CD4-positive, alpha-beta T cell treated with Interleukin-4 for 1 hour (primary cell): ENCODE data around the gene ARPC1B.

Experiments used
- DNase-seq, 2 donors: peaks; one replicate each; pipeline ENCODE4 v3.0.0-alpha.2; 2020 to 2022

Gene ARPC1B

DNA sequence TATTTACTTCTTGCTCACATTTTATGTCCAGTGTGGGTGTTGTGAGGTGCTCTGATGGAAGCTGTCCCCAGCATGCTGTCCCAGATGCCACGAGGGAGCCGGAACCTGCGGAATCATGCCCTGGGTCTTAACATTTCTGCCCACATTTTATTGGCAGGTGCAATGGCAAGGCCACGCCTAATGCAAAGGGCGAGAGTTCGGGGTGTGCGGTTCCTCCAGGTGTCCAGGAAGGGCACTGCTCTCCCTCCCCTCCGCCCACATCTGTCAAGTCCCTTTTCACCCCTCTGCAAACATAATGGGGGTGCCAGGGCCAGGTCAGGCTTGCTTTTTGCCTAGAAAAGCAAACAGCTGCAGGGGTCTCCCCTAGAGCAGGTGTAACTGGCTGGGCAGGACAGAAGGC is 17.5 kb downstream of the ARPC1B start:
- no peak for DNase-seq

DNA sequence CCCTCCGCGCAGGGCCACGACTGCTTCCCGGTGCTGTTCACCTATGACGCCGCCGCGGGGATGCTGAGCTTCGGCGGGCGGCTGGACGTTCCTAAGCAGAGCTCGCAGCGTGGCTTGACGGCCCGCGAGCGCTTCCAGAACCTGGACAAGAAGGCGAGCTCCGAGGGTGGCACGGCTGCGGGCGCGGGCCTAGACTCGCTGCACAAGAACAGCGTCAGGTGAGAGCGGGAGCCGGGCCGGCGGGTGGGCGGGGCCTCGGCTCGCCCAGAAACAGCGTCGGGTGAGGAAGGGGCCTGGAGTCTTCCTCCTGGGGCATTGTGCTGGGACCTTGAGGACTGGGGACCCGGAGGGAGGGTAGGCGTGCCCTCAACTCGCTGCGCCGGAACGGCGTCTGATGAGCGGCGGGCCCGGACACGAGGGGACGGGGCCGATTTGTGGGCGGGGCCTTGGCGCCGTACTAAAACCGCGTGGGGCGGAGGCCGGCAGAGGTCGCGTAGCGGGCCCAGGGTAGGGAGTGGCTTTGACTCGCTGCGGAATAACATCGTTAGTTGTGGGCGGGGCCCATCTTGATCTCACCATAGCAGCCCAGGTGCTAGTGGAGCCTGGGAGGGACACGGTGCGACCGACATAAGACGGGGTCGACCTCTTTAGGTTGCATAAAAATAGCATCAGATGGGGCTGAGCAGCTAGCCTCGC is 18.3 kb downstream of the ARPC1B start:
- peak; percentile 89 to 91 for DNase-seq

DNA sequence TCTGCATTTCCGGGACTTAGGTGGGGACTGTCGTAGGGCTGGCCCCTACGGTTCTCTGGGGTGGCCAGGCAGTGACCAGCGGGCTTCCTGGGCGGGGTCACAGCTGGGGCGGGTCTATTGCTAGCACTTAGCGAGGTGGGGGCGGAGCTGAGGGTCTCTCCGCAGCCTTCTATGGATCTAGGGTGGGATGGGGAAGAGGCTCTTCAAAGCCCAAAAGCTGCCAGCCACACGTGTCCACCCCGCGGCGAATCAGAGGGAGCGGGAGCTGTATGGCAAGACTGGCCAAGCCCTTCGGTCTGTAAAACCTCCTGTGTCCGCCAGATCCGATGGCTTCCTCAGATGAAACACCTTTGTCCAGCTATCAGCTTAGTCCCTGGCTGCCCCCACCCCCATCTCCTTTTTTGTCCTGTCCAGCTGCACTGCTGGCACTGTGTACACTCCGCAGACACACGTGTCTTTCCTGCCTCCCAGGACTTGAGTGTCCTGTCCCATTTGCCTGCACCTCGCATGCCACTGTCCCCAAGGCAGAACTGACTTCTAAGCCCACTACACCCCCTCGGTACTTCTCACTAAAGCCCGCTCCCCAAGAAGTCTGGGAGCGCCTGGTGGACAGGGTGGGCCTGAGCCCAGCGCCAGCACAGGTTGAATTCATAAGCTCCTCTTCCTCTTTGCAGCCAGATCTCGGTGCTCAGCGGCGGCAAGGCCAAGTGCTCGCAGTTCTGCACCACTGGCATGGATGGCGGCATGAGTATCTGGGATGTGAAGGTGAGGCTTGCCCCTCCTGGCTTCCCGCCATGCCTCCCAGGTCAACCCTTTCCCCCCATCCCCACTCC is 19.0 kb downstream of the ARPC1B start:
- no peak for DNase-seq

DNA sequence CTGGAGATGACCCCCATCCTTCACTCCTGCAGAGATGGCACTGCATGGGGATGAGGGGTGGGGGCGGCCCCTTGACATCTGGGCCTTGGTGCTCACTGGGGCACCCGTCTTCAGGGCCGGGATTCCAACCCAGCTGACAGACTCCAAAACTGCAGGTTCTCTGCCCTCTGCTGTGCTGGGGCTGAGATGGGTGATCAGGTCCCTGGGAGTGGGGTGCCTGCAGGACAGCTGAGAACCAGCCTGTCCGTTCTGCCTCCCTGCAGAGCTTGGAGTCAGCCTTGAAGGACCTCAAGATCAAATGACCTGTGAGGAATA is 19.6 kb downstream of the ARPC1B start:
- DNase-seq: no peak

DNA sequence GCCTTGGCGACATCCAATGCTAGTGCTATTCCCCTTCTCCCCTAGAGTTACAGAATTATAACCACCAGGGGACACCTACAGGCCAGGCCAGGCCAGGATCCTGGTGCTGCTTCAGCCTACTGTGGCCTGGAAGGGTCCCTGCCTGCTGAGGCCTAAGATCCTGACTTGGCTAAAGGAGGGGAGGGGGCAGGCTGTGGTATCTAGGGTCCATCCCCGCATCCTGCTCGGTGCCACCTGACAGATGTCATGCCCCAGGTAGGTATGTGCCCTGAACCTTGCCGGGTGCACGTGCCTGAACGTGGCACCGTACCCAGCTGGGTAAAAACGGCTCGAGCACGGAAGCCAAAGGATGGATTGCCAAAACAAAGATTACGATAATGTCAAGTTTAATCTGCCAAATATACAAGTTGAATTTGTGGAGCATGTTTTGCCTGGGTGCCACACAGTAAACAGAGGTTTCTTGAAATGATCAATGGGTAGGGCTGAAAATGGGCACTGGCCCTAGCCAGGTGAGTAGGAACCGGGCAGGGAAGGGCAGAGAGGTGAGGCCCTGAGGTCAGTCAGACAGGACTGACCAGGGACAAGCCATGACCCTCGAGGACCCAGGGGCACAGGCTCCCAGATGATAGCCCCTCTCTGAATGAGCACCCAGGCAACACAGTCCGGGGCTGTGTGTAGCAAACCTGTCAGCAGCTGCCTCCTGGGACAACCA is 21.2 kb downstream of the ARPC1B start:
- no peak for DNase-seq

DNA sequence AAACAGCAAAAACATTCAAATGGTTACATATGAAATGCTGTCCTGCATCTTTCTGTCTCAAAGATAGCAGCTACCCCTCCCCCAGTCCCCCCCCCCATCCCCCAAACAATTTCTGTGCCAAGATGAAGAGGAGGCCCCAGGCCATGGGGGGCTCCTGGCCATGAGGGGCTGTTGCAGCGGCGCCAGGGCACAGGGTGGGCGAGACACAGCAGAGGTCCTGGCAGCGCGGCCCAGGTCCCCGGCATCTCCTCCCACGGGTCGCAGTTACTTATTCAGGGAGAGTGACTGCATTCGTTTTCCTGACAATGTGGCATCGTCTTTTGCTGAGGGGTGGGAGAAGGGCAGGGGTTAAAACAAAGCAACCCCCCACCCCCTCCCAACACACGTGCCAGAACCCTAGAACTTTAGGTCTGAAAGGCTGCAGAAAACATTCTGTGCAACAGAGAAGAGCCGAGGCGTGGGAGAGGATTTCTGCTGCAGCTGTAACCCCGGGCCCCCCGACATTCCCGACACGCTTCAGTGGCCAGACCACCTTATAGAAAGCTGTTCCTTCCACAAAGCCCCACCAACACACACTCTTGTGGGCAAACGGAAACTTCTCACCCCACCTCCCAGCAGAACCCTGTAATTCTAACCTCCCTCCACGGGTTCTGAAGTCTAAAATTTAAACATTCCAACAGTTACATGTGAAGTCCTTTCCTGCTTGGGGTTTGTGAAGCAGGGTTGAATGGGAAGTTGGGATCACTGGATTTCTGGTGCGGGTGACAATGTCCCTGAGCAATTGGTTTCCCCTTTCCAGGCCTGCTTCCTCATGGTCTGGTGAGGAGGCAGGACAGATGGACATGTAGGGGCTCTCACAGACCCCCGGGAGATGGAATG is 22.1 kb downstream of the ARPC1B start:
- DNase-seq: no peak

DNA sequence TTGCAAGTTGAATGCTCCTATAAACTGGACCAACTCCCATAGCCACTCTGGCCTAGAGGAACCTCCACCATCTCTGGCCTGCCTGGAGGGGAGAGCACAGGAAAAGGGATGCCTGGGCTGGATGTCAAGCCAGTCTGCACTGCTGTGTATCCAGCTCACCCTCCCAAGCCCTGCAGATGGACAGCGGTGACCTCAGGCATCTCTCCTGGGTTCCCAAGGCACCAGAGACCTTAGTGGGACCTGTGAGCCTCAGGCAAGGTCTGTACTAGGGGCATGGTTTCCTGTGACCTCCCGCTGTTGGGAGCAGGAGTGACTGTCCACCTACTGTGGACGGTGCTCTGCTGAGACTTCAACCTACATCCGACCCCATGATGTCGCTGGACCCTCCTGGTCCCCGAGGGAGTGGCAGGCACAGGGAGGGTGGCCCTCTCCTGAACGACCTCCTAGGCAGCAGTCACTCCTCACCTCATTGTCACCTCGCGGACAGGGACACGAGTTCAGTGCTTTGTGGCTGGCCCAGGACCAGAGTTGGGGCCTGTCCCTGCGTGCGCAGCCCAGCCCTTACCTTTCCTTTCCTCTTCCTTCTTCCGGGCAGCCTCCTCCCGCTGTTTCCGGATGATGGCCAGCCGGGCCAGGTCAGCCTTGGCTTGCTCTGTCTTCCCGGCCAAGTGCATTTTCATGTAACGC is 22.9 kb downstream of the ARPC1B start:
- no peak for DNase-seq

DNA sequence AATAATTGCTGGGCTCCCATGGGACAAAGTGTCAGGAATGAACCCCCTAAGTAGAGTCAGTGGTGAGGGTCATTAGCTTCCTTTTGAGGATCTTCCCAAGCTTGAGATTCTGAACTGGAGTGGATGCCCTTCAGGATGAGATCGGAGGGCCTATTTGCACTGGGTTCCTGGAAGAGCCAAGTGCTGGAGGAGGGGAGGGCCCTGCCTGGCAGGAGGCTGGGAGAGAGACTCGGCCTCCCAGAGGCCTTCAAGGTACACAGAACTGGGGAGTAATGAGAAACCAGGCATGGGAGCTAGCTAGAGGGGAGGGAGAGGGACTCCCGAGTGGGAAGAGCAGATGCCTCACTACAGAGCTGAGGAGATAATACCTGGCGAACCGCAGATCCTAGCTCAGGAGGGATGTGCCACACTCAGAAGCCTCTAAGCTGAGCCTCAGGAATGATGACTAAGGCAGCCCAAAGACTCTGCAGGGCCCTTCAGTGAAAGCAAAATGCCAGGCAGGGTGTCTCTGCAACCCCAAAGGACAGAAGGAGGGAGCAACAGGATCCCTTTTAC is 24.4 kb downstream of the ARPC1B start:
- no peak for DNase-seq

DNA sequence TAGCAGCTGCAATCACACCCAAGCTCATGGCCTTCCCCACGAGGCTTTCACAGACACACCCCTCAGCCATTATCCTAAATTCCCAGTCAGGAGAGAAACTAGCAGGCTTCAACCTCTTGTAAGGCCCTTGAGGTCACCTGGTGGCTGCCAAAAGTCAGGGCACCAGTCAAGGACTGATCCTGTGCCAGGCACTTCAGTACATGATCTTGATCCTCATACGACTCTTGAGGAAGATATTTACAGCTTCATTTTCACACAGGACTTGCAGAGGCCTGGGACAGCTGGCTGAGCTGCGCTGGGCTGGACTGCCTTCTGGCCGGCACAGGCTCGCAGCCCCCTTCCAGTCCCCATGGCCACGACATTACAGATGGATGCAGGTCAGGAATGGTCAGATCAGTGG is 25.1 kb downstream of the ARPC1B start:
- no peak for DNase-seq

DNA sequence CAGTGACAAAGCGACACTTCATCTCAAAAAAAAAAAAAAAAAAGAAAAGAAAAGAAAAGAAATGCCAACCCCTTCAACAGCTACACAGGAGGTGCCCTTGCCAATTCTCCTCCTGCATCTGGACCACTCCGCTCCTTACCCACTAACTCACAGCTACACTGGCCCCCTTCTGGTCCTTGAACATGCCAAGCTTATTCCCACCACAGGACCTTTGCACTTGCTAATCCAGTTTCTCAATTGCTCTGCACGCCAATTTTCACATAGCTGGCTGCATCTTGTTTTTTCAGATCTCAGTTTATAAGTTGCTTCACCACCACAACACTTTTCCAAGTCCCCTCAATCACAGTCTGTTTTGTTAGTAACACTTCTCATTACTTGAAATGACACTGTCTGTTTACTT is 28.3 kb downstream of the ARPC1B start:
- DNase-seq: no peak

DNA sequence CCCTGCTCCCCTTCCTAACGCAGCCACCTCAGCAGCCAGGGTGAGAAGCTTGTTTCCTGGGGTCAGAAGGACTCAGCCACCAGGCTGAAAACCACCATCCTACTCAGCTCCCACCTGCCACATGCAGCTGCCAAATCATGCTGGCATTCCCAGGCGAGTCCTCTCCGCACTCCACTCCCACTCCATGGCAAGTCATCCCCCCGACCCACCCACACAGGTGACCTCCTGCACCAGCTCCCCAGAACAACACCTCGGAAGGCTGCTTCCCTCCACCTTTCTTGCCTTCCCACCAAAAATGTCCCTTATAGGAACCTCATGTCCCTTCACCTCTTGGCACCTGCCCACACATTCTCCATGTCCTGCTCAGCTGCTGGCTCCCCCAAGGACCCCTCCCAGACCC is 29.2 kb downstream of the ARPC1B start:
- no peak for DNase-seq

DNA sequence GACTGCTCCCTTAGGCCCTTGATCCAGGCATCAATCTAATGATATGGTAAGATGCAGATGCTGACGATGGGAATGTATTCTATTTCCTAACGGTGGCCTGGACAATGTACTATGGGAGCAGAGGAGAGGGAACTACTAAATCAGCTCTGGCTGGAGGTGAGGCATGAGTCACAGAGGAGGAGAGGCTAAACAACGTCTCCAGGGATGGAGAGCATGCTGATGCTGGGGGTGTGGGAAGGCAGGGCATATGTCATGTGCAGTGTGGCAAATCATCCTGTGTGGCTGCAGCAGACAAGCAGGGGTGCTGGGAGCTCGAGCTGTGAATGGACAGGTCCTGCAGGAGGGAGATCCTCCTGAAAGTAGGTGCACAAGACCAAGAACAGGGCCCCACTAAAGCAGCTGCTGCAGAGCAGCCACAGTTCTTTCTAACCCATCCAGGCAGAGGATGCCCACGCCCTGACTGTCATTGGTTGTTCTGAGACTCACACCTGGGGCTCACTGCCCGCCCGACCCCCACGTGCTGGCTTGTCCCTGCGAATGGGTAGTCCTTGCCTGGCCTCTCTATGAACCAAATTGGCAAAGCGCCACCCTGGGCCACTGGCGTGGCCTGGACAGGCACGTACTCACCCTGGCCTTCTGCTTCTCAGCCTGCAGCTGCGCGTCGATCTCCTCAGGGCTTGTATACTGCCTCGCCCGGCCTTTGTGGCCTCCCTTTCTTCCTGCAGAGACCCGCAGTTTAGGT is 29.9 kb downstream of the ARPC1B start:
- DNase-seq: no peak

DNA sequence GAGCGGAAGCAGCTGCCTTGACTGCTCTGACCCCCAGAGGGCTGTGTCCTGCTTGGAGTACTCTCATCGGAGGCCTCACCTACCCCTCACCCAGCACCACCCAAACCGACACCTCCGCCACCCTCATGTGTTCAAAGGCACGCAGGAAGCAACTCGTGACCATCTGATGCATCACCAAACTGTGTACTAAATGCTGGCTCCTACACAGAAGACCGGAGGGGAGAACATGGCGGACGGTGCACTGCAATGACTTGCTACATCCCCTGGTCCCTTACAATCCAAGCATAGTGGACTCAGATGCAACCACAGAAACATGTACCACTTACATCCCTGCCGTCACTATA is 30.4 kb downstream of the ARPC1B start:
- DNase-seq: no peak

DNA sequence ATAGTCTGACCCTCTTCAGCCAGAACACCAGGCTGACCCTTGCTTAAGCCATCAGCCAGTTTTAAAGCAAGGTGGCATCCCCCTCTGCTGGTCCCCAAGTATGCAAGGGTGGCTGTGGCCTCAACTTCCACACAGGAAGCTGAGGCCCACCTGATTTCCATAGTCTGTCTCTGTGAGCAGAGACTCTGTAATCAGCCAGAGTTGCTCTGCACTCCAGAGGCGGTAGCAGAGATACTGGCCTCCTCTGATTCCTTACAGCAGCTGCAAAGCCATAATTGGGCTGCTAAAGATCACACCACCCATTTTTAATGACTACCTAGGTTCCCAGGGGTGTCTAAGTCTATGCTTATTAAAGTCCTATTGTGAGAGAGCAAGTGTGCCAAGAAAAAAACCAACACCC is 32.0 kb downstream of the ARPC1B start:
- DNase-seq: no peak

DNA sequence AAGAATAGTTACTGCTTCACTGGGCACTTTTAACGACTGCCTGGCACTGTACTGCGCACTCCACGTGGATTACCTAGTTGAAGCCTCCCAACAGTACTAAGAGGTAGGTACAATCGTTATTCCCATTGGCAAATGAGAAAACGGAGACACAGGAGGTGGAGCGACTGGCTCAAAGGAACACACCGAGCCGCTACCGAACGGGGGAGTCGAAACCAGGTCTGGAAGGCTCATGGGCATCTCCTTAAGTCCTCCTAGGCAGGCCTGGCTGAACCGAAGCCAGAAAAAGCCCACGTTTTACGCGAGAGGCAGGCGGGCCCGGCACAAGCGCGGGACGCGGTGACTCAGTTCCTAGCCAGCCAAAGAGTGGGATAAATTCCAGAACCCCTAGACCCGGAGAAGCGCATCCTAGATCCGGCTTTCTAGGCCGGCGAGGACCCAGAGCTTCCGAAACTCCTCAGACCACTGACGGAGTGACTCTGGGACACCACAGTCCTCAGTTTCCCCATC is 33.4 kb downstream of the ARPC1B start:
- peak; percentile 32 to 41 for DNase-seq

DNA sequence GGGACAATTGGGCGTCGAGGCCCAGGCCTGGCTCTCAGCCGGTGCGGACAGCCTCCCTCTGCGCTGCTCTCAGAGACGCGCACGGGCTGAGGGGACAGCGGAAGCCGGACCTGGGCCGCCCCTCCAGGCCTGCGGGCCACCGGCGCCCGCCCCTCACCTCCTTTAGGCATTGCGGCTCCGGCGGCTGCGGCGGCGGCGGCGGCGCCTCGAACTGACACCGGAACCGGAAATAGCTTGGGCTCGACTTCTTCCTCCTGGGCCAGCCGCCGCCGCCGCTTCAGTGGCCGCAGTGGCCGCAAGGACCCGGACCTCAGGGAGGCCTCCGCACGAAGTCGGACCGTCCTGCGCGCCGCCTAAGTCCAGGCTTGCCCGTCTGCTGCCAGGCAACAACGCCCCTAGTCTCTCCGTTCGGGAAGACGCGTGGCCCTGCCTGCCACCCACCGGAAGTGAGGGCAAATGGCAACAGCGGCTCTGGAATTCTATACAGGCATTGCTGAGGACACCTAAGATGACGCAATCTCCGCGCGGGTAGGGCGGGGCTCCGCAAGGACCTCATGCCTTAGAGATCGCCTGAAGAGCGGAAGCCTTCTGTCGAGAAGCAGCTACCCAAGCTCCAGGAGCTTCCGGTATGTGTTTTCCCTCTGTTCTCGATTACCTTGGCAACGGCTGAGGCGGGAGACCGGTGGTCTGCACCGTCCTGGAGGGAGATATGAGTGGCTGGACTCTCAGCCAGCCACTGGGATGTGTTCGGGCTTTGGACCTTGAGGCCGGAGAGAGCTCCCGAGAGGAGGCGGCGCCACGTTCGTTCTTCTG is 34.1 kb downstream of the ARPC1B start, which contains the start of the genes BUD31 and PDAP1:
Gene BUD31 (plus strand): TSS at position 591 of the 813 bp plus-strand sequence. CDS start 2,124 bp downstream, outside the sequence.
Gene PDAP1 (minus strand): TSS at position 219 of the 813 bp plus-strand sequence. CDS start 49 bp downstream, at position 170.
- DNase-seq: peak; percentile 95 to 97

DNA sequence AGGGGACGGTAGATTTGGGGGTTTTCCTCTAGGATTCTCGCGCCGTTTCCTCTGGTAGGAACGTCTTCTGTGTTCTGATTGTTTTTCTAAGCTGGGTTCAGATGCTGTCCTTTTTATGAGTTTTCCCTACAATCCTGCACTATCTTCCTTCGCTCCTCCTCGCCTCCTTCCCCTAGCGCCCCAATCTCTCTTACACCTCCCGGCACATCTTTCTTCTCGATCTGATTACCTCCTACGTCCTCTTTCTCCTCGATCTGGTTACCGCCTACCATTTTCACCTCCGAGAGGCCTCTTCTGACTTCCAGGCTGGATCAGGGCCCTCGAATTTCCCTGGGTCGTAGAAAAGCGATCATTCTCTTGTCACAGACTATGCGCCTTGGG is 34.7 kb downstream of the ARPC1B start:
- peak in 1 of 2 donors; percentile 19 for DNase-seq

DNA sequence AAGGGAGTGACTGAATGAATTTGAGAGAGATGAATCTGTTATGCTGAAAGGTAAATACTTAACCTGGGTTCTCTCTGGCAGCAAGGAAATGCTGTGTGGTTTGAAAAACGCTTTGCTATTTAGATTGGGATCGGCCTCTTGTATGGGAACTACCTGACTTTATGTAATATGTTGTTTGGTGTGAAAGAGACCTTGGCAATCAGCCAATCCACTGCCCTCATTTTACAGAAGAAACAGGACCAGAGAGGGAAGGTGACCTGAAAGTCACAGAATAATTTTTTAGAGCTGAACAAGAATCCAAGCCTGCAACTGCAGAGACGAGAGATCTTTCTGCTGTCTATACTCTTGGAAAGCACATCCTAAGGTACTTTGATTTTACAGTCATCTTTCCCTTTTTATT is 35.3 kb downstream of the ARPC1B start:
- DNase-seq: peak in 1 of 2 donors; percentile 45

DNA sequence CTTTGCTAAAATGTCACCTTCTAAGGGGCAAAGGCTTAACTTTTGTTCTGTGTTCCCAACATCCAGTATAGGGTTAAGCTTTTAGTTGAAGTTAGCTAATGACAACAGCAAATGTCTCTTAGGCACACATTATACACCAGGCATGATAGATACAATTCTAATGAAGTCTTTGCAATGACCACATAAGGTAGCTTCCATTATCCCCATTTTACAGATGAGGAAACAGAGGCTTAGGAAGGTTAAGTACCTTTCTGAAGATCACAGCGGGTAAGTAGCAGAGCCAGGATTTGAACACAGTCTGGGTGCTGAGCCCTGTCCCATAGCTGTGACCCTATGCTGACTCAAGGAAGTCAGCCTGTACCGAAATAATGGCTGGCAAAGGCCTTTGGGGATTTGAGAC is 36.1 kb downstream of the ARPC1B start:
- no peak for DNase-seq
